Trophoblast cell (in vitro differentiated cells and primary cell): ENCODE measurements around the gene RIPOR1.
"Not testable (repeated sequence)": the region's sequence is repeated elsewhere in the genome, so short reads cannot be mapped to it uniquely, and the experiment has no call there.

Experiments used
- DNase-seq, 2 donors: peaks; one replicate each; pipeline ENCODE4 v3.0.0-alpha.2; 2016
- H2AFZ ChIP-seq: 2 replicates; pipeline ENCODE4 v1.6.1; 2013; ENCODE audit warnings: low read length, moderate library complexity, mild to moderate bottlenecking; ENCODE audit not compliant: insufficient read depth, poor library complexity
- H2AK5ac ChIP-seq: 2 replicates; pipeline ENCODE4 v1.6.1; 2013; ENCODE audit warnings: mild to moderate bottlenecking, low read length
- H2BK120ac ChIP-seq: 2 replicates; pipeline ENCODE4 v1.6.1; 2013; ENCODE audit warnings: low read length, mild to moderate bottlenecking, moderate library complexity; ENCODE audit not compliant: insufficient read depth, poor library complexity
- H2BK12ac ChIP-seq: 2 replicates; pipeline ENCODE4 v1.6.1; 2013; ENCODE audit warnings: mild to moderate bottlenecking, low read length, moderate library complexity
- H2BK5ac ChIP-seq: 2 replicates; pipeline ENCODE4 v1.6.1; 2013; ENCODE audit warnings: low read length, low read depth, moderate library complexity, mild to moderate bottlenecking; ENCODE audit not compliant: poor library complexity
- H3K14ac ChIP-seq: 2 replicates; pipeline ENCODE4 v1.6.1; 2013; ENCODE audit warnings: mild to moderate bottlenecking, low read length
- H3K18ac ChIP-seq: 2 replicates; pipeline ENCODE4 v1.6.1; 2013; ENCODE audit warnings: mild to moderate bottlenecking, low read length
- H3K23ac ChIP-seq: 2 replicates; pipeline ENCODE4 v1.6.1; 2013; ENCODE audit warnings: low read length
- H3K27ac ChIP-seq: 2 replicates; pipeline ENCODE4 v1.5.1; 2013; ENCODE audit warnings: low read depth, mild to moderate bottlenecking, inconsistent platforms, low read length, moderate library complexity
- H3K27me3 ChIP-seq: 2 replicates; pipeline ENCODE4 v1.6.1; 2013; ENCODE audit warnings: inconsistent platforms, mild to moderate bottlenecking, low read length, moderate library complexity; ENCODE audit not compliant: insufficient read depth
- H3K36me3 ChIP-seq, 2 experiments: 1 replicate in 1 of 2; 2 replicates in 1 of 2; pipeline ENCODE4 v1.6.1; 2013; ENCODE audit warnings: low read length in 2 of 2, mild to moderate bottlenecking in 2 of 2, moderate library complexity in 1 of 2; ENCODE audit not compliant: insufficient read depth in 2 of 2, control insufficient read depth in 1 of 2
- H3K4ac ChIP-seq: 2 replicates; pipeline ENCODE4 v1.6.1; 2013; ENCODE audit warnings: low read depth, mild to moderate bottlenecking, low read length, moderate library complexity
- H3K4me1 ChIP-seq, 2 experiments: 1 replicate in 1 of 2; 2 replicates in 1 of 2; pipeline ENCODE4 v1.6.1; 2013; ENCODE audit warnings: low read length in 2 of 2, mild to moderate bottlenecking in 2 of 2, moderate library complexity in 1 of 2; ENCODE audit not compliant: insufficient read depth in 2 of 2, control insufficient read depth in 1 of 2
- H3K4me2 ChIP-seq: 2 replicates; pipeline ENCODE4 v1.6.1; 2013; ENCODE audit warnings: inconsistent platforms, mild to moderate bottlenecking, low read length, moderate library complexity
- H3K4me3 ChIP-seq: 2 replicates; pipeline ENCODE4 v1.5.1; 2013; ENCODE audit warnings: mild to moderate bottlenecking, low read depth, low read length, inconsistent platforms
- H3K79me1 ChIP-seq: one replicate; pipeline ENCODE4 v1.6.1; 2013; ENCODE audit warnings: low read length
- H3K79me2 ChIP-seq: 2 replicates; pipeline ENCODE4 v1.6.1; 2013; ENCODE audit warnings: low read length, mild to moderate bottlenecking; ENCODE audit not compliant: control insufficient read depth, insufficient read depth, poor library complexity
- H3K9ac ChIP-seq: 2 replicates; pipeline ENCODE4 v1.6.1; 2013; ENCODE audit warnings: mild to moderate bottlenecking, low read length
- H3K9me3 ChIP-seq: 2 replicates; pipeline ENCODE4 v1.6.1; 2013; ENCODE audit warnings: low read depth, mild to moderate bottlenecking, control low read depth, inconsistent platforms, low read length; ENCODE audit not compliant: insufficient read depth
- H4K12ac ChIP-seq: 2 replicates; pipeline ENCODE4 v1.6.1; 2013; ENCODE audit warnings: low read depth, mild to moderate bottlenecking, low read length, moderate library complexity
- H4K8ac ChIP-seq: 2 replicates; pipeline ENCODE4 v1.6.1; 2013; ENCODE audit warnings: low read depth, mild to moderate bottlenecking, low read length, moderate library complexity
- H4K91ac ChIP-seq: one replicate; pipeline ENCODE4 v1.6.1; 2013; ENCODE audit warnings: low read depth, mild to moderate bottlenecking, low read length, moderate library complexity
- WGBS: extraction: QIAGEN DNeasy Blood & Tissue Kit; methylation state at CpG from one replicate; pipeline ENCODE4 v1.1.7; 2013; ENCODE audit warnings: missing lambda C conversion rate; ENCODE audit not compliant: insufficient read length, insufficient coverage; ENCODE audit errors: extremely low coverage; 5-methylcytosine and 5-hydroxymethylcytosine counted together

RIPOR1 gene

GRCh38 chr16:67483150-67483549, 45.5 kb upstream of the RIPOR1 start, which contains the start of gene AGRP:
Gene AGRP, minus strand, starts transcription at chr16:67483547. Its CDS starts 149 bp downstream, at chr16:67483398.
- Histone ChIP-seq H4K91ac (no peak within 1 kb of the TSS), H3K27ac (no peak within 1 kb of the TSS), H3K36me3 (no peaks in the 10 kb centered on the region), H4K8ac (no peak within 1 kb of the TSS), H4K12ac (no peak within 1 kb of the TSS), H3K9me3 (peaks cover 2% of the 10 kb centered on the region), H2AK5ac (no peak within 1 kb of the TSS), H2AFZ (no peak within 1 kb of the TSS), H2BK120ac (no peak within 1 kb of the TSS), H3K23ac (no peak within 1 kb of the TSS), H2BK5ac (no peak within 1 kb of the TSS), H2BK12ac (no peak within 1 kb of the TSS), H3K18ac (no peak within 1 kb of the TSS), H3K4me2 (no peak within 1 kb of the TSS), H3K4ac (no peak within 1 kb of the TSS), H3K79me2 (peaks cover 9% of the 10 kb centered on the region), H3K4me1 (peaks cover 5 to 6% of the 10 kb centered on the region in 2 experiments), H3K27me3 (no peaks in the 10 kb centered on the region), H3K14ac (no peak within 1 kb of the TSS), H3K4me3 (no peak within 1 kb of the TSS), H3K9ac (no peak within 1 kb of the TSS), H3K79me1 (peaks cover 6% of the 10 kb centered on the region)
- DNase-seq, result no peak
- WGBS, result no CpG with 5 or more reads among the region's 6 CpGs

- Histone ChIP-seq H3K79me1 (peaks cover 6% of the 10 kb centered on the region), H2BK120ac (no peak overlapping the region), H3K4me3 (no peak overlapping the region), H3K36me3 (no peaks in the 10 kb centered on the region), H3K4me1 (peaks cover 6% of the 10 kb centered on the region in 2 experiments), H3K9me3 (peaks cover 2% of the 10 kb centered on the region), H4K91ac (no peak overlapping the region), H3K27ac (no peak overlapping the region), H3K9ac (no peak overlapping the region), H3K4me2 (no peak overlapping the region), H2AK5ac (no peak overlapping the region), H2BK5ac (no peak overlapping the region), H3K27me3 (no peaks in the 10 kb centered on the region), H3K79me2 (peaks cover 9% of the 10 kb centered on the region), H3K18ac (no peak overlapping the region), H2BK12ac (no peak overlapping the region), H3K4ac (no peak overlapping the region), H2AFZ (no peak overlapping the region), H4K8ac (no peak overlapping the region), H3K23ac (no peak overlapping the region), H4K12ac (no peak overlapping the region), H3K14ac (no peak overlapping the region)
- no CpG with 5 or more reads among the region's 12 CpGs for WGBS
- DNase-seq, result no peak
Measured at GRCh38 chr16:67483731-67484525, 44.7 kb upstream of the RIPOR1 start.

DNA sequence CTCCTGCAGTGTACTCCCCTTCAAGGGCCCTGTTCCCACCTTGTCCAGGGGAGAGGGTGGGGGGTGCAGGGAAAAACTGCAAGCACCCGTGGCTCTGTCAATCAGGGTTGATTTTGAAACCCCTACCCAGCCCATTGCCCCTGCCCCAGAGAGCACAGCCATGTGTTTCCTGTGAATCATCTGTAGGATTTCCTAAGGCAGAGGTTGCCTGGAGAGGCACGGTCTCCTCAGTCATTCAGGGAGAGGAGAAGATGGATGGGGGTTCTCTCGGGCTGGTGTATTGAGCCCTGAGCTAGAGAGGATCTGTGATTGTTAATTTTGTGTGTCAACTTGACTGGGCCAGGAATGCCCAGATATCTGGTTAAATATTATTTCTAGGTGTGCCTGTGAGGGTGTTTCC, 41.8 kb upstream of the RIPOR1 start:
- H4K91ac ChIP-seq, result no peak overlapping the region
- H2BK120ac ChIP-seq, result no peak overlapping the region
- no CpG with 5 or more reads among the region's 3 CpGs for WGBS

DNA sequence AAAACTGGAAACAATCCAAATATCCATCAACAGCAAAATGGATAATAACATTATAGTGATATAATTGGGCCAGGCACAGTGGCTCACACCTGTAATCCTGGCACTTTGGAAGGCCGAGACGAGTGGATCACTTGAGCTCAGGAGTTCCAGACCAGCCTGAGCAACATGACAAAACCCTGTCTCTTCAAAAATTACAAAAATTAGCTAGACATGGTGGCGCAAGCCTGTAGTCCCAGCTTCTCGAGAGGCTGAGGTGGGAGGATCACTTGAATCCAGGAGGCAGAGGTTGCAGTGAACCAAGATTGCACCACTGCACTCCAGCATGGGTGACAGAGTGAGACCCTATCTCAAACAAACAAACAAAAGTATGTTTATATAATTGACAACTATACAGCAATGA, 41.1 kb upstream of the RIPOR1 start:
- H3K79me2 ChIP-seq, H2BK120ac ChIP-seq, H4K12ac ChIP-seq, H3K18ac ChIP-seq, H2AK5ac ChIP-seq, H4K91ac ChIP-seq, H3K27ac ChIP-seq, H3K27me3 ChIP-seq, H3K23ac ChIP-seq, H4K8ac ChIP-seq, H2AFZ ChIP-seq, H3K36me3 ChIP-seq, H3K9ac ChIP-seq, H3K4me2 ChIP-seq, H3K79me1 ChIP-seq, H3K4me1 ChIP-seq, H3K4ac ChIP-seq, H3K9me3 ChIP-seq, H3K14ac ChIP-seq, H2BK12ac ChIP-seq, H2BK5ac ChIP-seq, H3K4me3 ChIP-seq: not testable (repeated sequence)
- peak; percentile 37 to 62 for DNase-seq
- WGBS, result no CpG with 5 or more reads among the region's 4 CpGs

More for the DNA sequence above, 41.8 kb upstream of the RIPOR1 start:
- H3K9me3 ChIP-seq, result no peaks in the 10 kb centered on the region
- no peak overlapping the region for H3K23ac ChIP-seq
- DNase-seq, result no peak
- H3K4me3 ChIP-seq, result no peak overlapping the region
- no peak overlapping the region for H2AFZ ChIP-seq
- H2AK5ac ChIP-seq, result no peak overlapping the region
- H3K4me2 ChIP-seq, result no peak overlapping the region
- no peak overlapping the region for H4K8ac ChIP-seq
- no peak overlapping the region for H3K4ac ChIP-seq
- H3K9ac ChIP-seq, result no peak overlapping the region
- no peaks in the 10 kb centered on the region for H3K36me3 ChIP-seq
- no peak overlapping the region for H2BK5ac ChIP-seq
- no peak overlapping the region for H3K14ac ChIP-seq
- no peak overlapping the region for H2BK12ac ChIP-seq
- H3K27ac ChIP-seq, result no peak overlapping the region
- no peaks in the 10 kb centered on the region for H3K79me1 ChIP-seq
- H3K79me2 ChIP-seq, result no peaks in the 10 kb centered on the region
- no peak overlapping the region for H4K12ac ChIP-seq
- no peak overlapping the region for H3K18ac ChIP-seq
- peaks cover 3% of the 10 kb centered on the region for H3K27me3 ChIP-seq
- peaks cover 4 to 6% of the 10 kb centered on the region in 2 experiments for H3K4me1 ChIP-seq
